NCI-H1417 treated with DMSO at 0.1 percent for 48 hours (cell line): ENCODE results near the gene DNASE1L1.

ENCODE experiments used
- DNase-seq: peaks from one replicate; lab custom pipeline; 2025; lab: John Stamatoyannopoulos, UW

Gene DNASE1L1

DNA sequence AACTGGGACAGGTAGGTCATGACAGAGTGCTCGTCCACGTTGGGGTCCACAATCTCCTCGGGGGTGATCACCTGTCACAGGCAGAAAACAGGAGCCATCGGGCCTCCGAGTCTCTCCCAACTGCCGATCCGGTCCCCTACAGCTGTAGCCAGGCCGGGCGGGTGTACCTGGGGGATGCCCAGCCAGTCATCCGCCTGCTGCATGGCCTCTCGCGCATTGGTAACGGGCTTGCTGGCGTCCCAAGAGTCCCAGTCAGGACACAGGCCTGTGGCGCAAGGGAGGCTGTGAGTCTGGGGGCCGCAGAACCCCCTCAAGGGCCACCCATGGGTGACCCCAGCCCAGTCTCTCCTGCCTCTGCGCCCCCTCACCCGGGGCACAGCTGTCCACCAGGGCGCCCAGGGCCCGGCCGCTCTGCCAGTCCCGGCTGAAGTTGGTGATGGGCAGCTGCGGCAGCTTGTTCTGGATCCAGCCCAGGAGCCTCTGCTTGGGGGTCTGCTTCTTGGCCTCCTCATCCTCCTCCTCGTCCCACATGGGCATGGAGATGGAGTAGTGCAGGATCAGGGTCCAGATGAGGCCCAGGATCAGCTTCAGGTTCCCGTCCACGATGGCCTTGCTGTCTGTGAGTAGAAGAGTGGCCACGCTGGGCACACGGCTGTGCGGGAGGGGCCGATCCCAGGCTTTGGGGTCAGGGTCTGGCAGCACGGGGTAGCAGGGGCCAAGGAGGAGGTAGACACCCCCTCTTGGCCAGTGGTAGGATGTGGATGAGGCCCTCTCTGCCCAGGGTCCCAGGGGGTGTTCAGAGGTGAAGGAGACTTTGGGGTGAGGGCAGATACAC is 41.4 kb downstream of the DNASE1L1 start:
- no peak for DNase-seq

GRCh38 chrX:154366666-154367055 is 42.4 kb downstream of the DNASE1L1 start:
- DNase-seq, result no peak

GRCh38 chrX:154365997-154366665 is 42.9 kb downstream of the DNASE1L1 start:
- no peak for DNase-seq

GRCh38 chrX:154365052-154365600 is 43.9 kb downstream of the DNASE1L1 start:
- DNase-seq, result no peak

DNA sequence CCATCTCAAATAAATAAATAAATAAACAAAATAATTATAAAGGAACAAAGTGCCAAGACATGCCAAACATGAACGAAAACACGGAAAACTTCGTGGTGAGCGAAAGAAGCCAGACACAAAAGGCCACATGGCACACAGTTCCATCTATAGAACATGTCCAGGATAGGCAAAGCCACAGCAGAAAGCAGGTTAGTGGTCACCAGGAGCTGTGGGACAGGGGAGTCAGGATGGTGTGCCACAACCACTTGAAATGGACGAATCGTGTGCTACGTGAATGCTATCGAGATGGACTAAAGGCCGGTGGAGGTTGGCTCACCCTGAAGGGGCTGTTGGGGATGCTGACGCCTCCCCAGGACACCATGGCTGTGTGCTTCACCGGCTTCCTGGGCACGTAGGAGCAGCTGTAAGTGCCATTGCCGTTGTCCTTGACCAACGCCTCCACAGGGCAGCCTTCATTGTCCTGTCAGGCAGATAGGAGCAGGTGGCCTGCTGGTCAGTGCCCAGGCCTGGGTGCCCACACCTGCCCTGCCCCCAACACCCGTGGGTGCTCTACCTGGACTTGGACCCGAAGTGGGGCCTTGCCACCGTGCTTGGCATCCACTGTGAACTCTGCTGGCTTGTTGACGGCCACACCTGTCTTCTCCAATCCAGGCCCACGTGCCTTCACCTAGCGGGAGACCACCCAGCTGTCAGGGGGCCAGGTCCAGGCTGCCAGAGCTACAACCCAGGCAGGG is 45.2 kb downstream of the DNASE1L1 start:
- no peak for DNase-seq

- DNase-seq, result no peak
Observed at GRCh38 chrX:154362085-154362742, 46.8 kb downstream of the DNASE1L1 start.

DNA sequence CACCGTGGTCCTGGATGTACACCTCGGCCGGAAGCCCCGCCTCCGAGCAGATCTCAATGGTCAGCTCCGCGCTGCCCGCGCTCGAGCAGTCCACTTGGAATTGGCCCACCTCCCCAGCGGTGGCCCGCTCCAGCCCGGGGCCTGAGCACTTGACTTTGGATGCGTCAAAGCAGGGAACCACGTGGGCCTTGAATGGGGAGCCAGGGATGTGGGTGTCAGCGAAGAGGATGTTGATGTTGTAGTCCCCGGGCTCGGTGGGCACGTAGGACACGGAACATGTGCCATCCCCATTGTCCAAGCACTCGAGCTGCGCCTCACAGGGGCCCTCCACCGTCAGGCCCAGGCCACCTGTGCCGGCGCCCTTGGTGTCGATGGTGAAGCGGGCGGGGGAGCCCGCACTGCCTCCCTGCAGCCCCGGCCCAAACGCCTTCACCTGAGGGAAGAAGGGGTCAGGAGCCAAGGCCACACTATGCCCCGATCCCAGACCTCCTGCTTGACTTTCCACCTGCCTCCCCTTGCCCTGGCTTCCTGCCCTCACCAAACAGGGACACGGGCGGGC is 48.8 kb downstream of the DNASE1L1 start:
- no peak for DNase-seq

- no peak for DNase-seq
Observed at GRCh38 chrX:154359362-154360154, 49.5 kb downstream of the DNASE1L1 start.

- no peak for DNase-seq
Observed at GRCh38 chrX:154358829-154359228, 50.2 kb downstream of the DNASE1L1 start.

- DNase-seq, result no peak
Observed at GRCh38 chrX:154358011-154358410, 51.0 kb downstream of the DNASE1L1 start.

DNA sequence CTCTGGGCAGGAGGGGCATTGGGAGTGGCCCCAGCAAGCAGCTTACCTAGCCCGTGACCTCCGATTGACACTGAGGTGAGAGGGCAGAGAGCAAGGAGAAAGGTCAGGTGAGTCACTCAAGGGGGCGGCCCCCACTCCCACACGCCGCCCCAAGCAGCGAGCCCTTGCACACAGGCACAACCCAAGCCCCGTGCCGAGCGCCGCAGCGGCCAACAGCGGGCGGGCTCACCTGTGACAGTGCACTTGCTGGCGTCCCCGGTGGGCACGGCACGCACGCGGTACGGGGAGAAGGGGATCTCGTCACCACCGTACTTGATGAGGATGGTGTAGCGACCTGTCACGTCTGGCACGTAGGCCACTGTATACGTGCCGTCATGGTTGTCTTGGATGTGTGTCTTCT is 51.8 kb downstream of the DNASE1L1 start:
- no peak for DNase-seq

DNA sequence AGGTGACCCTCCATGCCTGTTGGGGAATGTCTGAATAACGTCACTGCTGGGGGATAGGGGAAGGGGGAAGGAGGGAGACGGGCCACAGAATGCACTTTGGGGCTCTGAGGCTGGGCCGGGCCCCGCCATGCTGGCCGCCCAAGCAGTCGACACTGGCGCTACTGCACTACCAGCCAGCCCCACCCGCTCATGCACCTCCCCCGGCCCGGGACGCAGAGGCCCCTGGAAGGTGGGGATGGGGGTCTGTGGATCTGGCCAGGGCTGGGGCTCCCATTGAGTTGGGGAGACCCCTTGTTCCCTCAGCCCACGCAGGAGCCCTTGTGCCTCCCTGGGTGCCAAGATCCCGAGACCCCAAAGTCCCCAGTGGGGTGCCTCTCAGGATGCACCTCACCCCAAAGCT is 52.5 kb downstream of the DNASE1L1 start:
- no peak for DNase-seq

- DNase-seq, result no peak
Observed at GRCh38 chrX:154355776-154356140, 53.3 kb downstream of the DNASE1L1 start.

DNA sequence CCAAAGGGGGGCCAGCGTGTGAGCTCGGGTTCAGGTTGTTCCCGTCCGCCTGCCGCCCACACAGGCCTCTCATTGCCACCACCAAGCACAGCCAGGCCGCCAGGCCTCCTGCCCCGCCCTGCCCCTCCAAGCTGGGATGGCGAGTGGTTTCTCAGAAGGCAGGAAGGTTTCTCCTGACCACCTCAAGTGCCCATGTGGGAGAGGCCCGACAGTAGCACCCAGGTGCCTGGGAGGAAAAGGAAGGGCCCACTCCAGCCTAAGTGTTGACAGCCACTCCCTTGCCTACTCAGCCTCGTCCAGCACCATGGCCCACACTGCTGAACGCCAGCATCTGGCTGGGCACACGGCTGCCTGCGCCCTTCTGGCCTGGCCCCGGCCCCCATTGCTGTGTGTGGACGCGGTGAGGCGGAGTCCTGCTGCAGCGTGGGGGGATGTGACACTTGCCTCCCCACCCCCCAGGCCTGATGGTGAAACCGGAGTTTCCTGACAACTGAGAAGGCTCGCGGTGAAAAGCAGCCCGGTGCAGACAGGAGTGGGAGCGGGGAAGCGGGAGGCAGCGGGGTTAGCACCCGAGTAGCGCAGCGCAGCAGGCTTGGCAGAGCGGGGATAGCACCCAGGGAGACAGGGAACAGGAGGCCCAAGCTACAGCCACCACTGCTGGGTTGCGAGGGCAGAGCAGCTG is 53.8 kb downstream of the DNASE1L1 start:
- DNase-seq, result no peak

DNA sequence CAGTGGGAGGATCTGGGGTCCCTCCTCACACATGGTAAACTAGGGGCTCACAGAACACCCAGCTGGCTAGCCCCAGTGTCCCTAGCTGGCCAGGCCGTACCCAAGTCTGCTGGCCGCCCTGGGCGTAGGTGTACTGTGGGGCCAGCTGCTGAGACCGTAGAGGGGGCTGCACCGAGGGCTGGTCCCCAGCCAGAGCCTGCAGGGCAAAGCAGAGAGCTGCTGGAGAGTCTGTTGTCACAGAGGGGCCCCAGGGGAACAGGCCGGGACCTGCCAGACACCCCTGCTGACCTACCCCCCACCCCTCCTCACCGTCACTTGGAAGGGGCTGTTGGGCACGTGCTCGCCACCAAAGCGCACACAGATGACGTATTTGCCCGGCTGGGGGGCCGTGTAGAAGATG is 54.5 kb downstream of the DNASE1L1 start:
- no peak for DNase-seq

- DNase-seq, result no peak
Observed at GRCh38 chrX:154354013-154354412, 55.0 kb downstream of the DNASE1L1 start.

DNA sequence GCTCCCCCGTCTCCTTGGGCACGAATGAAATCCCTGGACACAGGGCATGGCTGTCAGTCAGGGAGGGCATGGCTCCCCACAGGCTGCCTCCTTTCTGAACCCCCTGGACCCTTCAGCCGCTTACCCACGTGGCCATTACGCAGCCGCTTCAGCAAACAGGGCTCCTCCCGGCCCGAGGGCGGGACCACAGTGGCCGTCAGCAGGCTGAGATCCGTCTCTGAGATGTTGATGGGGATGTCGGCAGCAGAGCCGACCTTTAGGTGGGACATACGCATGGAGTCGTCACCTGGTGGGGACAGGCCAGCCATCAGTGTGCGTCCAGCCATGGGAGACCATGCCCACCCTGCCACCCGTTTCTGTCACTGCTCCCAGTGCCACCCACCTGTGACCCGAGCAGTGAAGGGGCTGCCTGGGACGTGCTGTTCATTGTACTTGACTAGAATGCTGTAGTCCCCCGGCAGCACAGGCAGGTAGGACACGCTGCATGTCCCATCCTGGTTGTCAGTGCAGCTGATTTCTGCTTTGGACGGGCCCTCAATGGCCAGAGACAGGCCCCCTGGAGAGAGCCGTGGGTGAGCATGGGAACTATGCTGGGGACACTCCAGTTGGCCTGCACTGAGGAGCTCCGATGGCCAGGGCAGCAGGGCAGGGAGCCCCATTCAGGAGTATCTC is 55.7 kb downstream of the DNASE1L1 start:
- DNase-seq, result no peak

DNA sequence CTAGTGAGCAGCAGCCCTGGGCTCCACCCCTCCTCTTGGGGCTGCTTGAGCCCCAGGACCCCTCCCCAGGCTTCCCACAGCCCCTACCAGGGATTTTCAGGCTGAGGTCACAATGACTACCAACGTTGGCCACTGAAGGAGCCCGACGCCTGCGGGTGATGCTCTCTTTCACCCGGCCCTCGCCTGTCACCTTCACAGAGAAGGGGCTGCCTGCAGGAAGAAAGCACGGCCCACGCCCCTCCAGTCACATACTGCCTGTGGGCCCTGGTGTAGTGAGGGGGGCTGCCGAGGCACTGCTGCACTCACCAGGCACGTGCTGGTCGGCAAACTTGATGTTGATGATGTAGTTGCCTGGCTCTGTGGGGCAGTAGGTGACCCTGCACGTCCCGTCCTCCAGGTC is 56.6 kb downstream of the DNASE1L1 start:
- DNase-seq, result no peak

DNA sequence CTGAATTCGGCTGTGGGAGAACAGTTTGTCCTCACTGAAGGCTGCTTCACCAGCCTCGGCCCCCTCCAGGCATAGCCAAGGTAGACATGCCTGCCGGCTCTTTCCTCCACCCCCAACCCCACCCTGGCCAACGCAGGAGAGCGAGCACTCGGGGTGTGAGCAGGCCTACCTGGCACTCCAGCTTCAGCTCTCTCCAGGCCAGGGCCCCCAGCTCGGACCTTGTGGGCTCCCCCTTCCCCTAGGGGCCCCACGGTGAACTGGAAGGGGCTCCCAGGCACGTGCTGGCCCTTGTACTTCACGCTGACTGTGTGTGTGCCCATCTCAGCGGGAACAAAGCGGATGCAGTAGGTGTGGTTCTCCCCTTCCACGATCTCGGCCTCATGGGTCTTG is 57.0 kb downstream of the DNASE1L1 start:
- DNase-seq, result no peak
